ENCODE measurements around the gene ZC3H15.
"Not testable (repeated sequence)": the region's sequence is repeated elsewhere in the genome, so short reads cannot be mapped to it uniquely, and the experiment has no call there.

The ZC3H15 gene

GRCh38 chr2:186485871-186486650 lies at the start of gene ZC3H15:
Gene ZC3H15, plus strand, starts transcription at chr2:186486260. Its CDS starts 123 bp downstream, at chr2:186486383.
- peak; percentile 95 for DNase-seq

- no peak for DNase-seq
These were observed 48.3 kb upstream of the ZC3H15 start for GRCh38 chr2:186437719-186438118.

- not testable (repeated sequence) for DNase-seq
These were observed 46.4 kb upstream of the ZC3H15 start for GRCh38 chr2:186439673-186440095.

GRCh38 chr2:186440506-186440905 lies 45.6 kb upstream of the ZC3H15 start:
- DNase-seq = no peak

GRCh38 chr2:186442885-186443284 lies 43.2 kb upstream of the ZC3H15 start:
- no peak for DNase-seq

- DNase-seq = no peak
These were observed 42.2 kb upstream of the ZC3H15 start for GRCh38 chr2:186443851-186444250.

GRCh38 chr2:186445506-186445905 lies 40.6 kb upstream of the ZC3H15 start:
- DNase-seq = no peak

- no peak for DNase-seq
These were observed 30.4 kb upstream of the ZC3H15 start for GRCh38 chr2:186455613-186456012.

GRCh38 chr2:186456941-186457340 lies 29.1 kb upstream of the ZC3H15 start:
- DNase-seq = no peak

GRCh38 chr2:186457908-186458307 lies 28.2 kb upstream of the ZC3H15 start:
- DNase-seq = no peak

- no peak for DNase-seq
These were observed 27.1 kb upstream of the ZC3H15 start for GRCh38 chr2:186459009-186459408.

GRCh38 chr2:186460465-186460864 lies 25.6 kb upstream of the ZC3H15 start:
- no peak for DNase-seq

GRCh38 chr2:186466743-186467142 lies 19.3 kb upstream of the ZC3H15 start:
- DNase-seq = no peak

- no peak for DNase-seq
These were observed 18.6 kb upstream of the ZC3H15 start for GRCh38 chr2:186467421-186467820.

- DNase-seq = not testable (repeated sequence)
These were observed 13.2 kb upstream of the ZC3H15 start for GRCh38 chr2:186472722-186473493.

GRCh38 chr2:186474239-186474638 lies 11.8 kb upstream of the ZC3H15 start:
- DNase-seq = not testable (repeated sequence)

GRCh38 chr2:186477790-186478189 lies 8.3 kb upstream of the ZC3H15 start:
- no peak for DNase-seq

- DNase-seq = no peak
These were observed 5.1 kb upstream of the ZC3H15 start for GRCh38 chr2:186480991-186481390.

- no peak for DNase-seq
These were observed 1.9 kb upstream of the ZC3H15 start for GRCh38 chr2:186484062-186484735.

GRCh38 chr2:186485576-186485870 lies 537 bp upstream of the ZC3H15 start:
- DNase-seq = no peak

- no peak for DNase-seq
These were observed 889 bp downstream of the ZC3H15 start for GRCh38 chr2:186486651-186487647.

GRCh38 chr2:186493564-186494085 lies 7.6 kb downstream of the ZC3H15 start:
- no peak for DNase-seq
